GM18907 (cell line): Measurements from ENCODE around the gene EXOC1L.

Experiments
- ATAC-seq: cut with Tn5 transposase; IDR thresholded peaks from one replicate; pipeline ENCODE4 v1.9.1; 2021; ENCODE audit warnings: mild to moderate bottlenecking, moderate library complexity; ENCODE audit not compliant: unreplicated experiment

Gene EXOC1L, protein sequence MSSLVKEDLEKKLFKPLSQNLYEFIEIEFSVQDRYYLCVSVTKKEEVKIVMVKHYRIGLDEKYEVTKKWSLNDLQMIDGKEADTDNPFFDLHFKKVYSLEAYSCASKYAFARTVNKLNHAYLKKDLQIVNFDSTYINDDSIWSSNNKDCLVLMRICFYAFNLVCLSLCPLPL

DNA sequence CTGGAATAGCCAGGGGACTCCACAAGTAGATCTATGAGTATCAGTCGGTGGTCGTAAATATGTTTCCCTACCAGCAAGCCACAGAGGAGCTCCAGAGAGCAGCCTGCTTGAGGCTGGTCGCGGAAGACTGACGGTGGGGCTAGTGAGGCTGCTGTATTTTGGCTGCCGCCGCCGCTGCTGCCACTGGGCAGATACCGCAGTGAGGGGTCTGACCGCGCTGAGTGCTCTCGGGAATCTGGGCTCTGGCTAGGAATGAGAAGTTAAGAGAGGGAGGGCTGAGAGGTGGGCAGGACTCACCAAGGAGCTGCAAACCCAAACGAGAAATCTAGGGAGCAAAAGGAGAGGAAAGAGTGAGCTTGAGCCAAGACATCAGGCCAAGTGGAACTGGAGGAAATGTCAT lies at the start of gene EXOC1L:
TSS of gene EXOC1L (plus strand) at position 157 of the 400 bp plus-strand sequence. CDS start at position 394, 237 bp downstream.
- no peak for ATAC-seq

DNA sequence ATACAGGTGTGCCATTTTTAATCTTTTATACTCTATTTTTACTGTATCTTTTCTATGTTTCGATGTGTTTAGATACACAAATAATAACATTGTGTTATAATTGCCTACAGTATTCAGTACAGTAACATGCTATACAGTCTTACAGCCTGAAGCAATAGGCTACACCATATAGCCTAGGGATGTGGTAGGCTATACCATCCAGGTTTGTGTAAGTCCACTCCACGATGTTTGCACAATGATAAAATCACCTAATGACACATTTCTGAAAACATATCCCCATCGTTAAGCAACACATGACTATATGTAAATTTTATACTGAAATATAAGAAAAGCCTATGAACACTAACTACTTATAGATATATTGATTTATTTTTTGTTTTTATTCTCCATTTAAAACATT lies 48.9 kb upstream of the EXOC1L start:
- ATAC-seq = no peak

DNA sequence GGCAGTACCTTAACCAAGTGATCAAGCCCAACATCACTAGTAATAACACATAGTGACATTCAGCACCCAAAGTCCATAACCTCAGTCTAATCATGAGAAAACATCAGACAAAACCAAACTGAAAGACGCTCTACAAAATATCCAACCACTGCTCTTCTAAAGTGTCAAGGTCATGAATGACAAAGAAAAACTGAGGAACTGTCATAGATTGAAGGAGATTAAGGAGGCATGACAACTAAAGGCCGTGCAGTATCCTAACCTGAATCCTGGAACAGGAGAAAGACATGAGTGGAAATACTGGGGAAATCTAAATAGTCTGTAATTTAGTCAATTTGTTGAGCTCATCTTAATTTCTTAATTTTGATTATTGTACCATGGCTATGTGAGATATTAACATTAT lies 38.2 kb upstream of the EXOC1L start:
- no peak for ATAC-seq

DNA sequence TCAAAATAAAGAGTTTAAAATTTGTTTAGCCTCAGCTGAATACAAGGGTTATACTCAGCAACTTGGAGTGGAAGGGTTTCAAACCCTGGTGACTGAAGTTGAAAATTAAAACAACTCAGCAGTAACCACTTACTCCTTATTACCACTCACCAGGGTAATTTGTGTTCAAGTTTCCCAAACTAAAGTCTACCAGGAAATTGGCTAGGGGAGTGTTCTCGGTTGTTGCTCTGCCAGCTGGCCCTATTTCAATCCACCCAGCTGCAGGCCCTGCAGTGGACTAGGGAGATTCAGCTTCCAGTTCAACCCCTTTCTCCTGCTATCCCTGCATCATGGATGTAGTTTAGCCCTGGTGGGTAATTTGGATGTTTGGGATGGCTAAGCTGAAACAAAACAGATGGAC lies 37.8 kb upstream of the EXOC1L start:
- no peak for ATAC-seq

DNA sequence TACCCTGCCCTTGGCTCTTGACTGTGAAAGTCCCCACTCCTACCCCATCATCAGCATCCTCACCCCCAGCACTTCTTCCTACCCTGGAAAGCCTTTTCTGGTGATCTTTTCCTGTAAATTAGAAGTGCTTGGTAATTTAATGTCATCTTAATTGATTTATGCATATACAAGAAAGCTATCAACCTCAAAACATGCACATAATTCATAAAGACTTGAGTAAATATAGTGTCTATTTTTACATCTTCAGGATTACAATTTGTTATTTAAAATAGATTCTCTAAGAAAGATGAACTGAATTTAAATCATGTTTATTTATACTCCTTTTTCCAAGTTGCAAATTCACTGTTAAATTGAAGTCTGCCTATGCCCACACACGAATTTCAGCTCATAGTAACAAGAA lies 36.0 kb upstream of the EXOC1L start:
- ATAC-seq = no peak

DNA sequence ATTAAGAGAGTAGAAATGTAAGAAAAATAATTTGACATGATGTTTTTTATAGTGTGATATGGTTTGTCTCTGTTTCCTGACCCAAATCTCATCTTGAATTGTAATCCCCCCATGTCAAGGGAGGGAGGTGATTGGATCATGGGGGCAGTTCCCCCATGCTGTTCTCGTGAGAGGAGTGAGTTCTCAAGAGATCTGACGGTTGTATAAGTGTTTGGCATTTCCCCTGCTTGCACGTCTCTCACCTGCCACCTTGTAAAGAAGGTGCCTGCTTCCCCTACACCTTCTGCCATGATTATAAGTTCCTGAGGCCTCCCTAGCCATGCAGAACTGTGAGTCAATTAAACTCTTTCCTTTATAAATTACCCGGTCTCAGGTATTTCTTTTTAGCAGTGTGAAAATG lies 34.8 kb upstream of the EXOC1L start:
- no peak for ATAC-seq

DNA sequence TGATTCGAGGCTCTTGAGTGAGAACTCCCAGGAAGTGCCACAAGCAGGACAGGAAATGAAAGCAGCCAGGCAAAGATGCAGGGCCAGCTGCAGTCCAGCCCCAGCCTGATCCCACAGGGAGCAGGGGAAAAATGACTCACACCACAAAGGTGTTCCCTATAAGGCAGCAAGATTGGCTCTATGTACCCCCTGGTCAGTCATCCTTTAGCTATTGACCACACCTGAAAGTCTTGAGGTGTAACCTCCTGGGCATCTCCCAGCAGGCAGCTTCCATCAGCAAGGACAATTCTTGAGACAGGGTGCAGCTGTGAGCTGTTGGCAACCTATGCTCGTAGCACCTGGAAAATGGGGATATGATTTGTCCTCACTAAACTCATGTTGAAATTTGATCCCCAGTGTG lies 27.9 kb upstream of the EXOC1L start:
- ATAC-seq = no peak

DNA sequence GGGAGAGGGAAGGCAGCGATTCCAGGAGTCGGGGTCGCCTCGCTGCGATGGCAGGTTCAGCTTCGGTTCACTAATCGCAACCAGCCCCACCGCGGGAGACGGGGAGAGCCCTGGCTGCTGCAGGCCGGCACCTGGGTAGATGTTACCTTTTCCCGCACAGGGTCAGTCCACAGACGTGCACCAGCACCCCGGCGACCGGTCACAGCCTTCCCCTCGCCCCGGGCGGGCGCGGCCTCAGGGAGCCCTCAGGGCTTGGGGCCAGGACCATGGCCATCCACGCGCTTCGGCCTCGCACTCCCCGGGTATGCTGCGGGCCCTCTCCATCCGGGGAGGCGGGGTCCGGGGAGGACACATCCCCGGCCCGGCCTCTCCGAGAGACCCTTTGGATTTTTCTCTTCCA lies 26.1 kb upstream of the EXOC1L start:
- ATAC-seq = no peak

DNA sequence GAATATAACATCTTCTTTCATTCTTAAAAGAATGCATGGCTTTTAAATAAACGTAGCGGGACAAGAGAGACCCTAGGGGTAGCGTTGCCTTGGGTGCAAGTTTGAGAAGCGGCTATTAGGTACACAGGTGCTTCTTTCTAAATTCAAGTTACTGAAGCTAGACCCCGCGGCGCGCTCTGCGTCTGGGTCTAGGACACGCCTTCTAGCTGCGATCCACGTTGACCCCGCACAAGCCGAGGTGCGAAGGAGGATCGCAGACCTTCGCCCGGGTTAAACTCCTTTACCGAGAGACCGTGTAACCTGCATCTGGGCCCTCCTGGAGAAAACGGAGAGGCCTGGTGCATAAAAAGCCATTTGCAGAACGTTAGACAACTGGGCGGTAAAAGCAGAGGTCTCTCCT lies 25.5 kb upstream of the EXOC1L start:
- no peak for ATAC-seq

DNA sequence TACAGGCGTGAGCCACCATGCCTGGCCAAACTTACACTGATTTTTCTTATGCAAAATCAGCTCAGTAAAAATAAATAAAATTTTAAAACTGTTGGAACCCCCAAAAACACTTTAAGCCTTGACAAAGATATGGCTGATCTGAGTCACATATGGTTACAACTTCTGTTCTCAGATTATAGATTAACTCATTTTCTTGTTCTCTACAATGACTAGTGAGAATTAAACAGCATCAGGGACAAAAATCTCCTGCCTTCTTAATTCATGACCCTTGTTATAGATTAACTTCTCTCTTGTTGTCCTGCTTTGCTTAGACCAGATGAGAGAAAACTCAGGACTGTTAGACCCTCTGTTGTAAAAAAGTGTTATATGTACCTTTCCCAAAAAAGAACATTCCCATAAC lies 24.2 kb upstream of the EXOC1L start:
- peak; percentile 73 for ATAC-seq

DNA sequence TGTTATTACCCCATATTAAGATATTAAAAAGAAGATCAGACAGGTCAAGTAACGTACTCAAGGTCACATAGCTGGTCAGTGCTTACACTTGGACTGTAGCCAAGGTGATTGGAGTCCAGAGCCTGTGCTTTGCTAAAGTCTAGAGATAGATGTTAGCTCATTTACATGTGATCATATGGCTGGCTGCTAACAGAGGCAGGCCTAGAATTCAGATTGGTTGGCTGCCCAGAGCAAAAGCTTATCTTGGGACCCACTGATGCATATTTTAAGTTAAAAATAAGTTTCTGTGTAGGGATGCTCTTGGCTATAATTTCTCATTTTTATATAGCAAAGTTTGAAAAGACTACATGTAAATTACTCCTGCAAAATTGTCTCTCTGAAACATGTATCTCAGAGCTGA lies 18.1 kb upstream of the EXOC1L start:
- ATAC-seq = no peak

DNA sequence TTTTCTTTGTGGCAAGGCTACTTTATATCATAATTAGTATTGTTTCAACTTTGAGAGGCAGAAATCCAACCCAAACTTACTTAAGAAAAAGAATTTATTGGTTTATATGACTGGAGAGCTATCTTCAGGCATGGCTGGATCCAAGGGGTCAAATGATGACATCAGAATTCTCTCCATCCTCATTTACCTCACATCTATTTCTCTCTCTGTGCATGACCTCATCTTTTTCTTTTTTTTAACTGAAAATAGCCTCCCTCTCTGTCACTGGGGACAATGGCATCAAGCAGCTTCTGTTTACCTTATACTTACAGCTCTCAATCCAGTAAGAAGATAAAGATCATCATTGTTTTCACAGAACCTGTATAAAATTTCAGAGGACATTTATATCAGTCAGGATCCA lies 12.0 kb upstream of the EXOC1L start:
- no peak for ATAC-seq

DNA sequence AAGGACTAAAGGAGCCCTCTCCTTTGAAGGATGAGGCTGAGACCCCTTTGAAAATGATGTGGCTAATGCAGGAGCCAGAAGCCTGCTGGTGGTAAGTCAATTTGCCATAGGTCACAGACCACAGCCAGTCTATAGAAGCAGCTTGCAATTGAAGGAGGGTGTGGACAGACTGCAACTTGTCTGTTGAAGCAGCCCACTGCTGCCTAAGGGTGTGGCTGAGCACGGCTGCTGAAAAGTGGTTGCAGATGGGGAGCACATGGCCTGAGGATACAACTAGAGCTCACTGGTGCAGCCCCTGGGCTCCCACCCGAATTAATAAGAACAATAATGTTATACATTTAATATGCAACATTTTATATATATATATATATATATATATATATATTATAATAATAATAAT lies 11.4 kb upstream of the EXOC1L start:
- ATAC-seq = no peak

DNA sequence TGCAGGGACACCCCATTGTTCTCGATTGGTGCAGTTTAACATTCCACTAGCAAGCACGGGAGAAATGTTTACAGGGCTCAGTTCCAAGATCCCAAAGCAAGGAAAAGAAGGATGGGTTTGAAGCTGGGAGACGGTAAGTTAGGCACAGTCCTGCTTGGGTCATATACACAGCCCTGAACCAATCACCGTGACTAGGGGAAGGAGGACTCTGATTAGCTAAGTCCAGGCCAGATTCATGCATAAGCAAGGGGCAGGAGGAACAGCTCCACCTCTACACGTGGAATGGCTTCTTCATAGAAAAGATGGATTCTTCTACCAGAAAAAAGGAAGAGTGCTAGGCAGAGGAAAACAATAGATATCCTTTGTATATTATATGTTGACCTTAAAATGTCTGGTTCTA lies 11.0 kb upstream of the EXOC1L start:
- ATAC-seq = no peak

DNA sequence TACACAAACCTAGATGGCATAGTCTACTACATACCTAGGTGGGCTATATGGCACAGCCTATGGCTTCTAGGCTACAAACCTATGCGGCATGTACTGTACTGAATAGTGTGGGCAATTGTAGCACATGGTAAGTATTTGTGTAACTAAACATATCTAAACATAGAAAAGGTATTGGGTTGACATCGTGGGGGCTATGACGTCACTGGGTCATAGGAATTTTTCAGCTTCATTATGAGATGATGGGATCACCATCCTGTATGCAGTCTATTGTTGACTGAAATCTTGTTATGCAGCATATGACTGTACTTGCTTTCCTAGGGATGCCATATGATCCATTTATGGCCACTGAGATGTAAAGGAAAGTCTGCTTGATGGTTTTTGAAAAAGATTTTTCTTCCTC lies 1.9 kb upstream of the EXOC1L start:
- ATAC-seq = no peak

DNA sequence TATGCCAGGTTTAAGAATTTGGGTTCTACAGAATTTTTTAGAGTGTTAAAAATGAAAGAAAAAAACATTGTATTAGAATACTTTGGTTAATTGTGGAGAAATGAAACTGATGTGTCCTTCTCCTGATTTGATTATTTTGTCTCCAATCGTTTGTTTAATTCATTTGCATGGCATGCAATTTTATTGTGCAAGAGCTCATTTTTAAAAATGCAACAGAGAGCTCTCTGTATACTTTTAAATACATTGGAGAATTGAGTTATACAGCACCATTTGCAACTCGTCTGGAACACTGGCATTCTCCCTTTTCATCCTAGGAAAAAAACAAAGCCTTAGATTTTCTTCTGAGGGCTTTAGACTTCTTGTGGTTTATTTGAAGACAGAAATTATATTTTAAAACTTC lies 689 bp downstream of the EXOC1L start:
- no peak for ATAC-seq

DNA sequence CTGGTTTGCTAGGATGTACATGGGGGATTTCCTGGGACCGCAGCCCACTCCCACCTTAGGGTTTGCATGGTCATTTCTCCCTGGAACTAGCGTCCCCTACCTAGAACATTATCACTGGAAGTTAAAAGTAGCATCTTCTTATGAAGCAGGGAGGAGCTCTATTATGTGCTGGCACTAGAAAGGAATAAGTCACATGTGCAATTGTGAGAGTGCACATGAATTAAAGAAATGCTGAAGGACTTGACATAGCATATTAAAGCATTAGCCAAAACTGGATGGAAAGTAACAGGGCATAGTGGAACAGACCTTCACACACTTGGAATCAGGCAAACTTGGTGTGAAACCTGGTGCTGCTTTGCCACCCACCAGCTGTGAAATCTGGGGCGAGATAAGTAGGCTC lies 2.7 kb downstream of the EXOC1L start:
- no peak for ATAC-seq

DNA sequence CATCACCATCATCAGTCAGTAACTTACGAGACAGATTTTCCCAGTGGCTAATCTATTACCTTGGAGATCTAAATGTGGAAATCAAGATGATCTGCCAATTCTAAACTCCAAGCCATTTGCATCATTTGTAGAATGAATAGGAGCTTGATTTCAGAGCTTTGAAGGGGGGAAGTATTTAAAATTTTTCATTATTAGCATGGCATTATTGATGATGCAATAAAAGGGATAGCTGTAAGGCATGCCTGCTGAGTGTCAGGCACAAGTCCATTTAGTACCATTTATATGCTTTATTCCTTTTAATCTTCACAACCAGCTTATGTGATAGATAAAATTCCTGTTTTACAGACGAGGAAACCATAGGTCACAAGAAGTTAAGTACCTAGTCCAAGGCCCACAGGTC lies 5.3 kb downstream of the EXOC1L start:
- no peak for ATAC-seq

DNA sequence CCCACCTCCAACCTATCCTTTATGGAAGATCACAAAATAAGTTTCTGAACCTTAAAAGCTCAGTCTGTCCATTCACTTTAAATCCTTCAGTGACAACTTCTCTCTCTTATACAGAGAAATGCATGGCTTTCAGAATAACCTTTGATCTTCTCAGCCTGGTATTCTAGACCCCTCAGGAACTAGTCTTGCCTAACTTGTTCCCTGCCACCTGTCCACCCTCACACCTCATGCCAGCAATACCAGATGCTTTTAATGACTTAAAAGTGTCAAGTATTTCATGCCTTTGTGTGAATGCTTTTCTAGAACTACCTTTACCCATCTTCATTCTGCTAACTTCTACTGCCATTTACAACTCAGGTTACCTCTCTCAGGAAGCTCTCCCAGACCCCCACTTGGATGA lies 7.4 kb downstream of the EXOC1L start:
- ATAC-seq = no peak

DNA sequence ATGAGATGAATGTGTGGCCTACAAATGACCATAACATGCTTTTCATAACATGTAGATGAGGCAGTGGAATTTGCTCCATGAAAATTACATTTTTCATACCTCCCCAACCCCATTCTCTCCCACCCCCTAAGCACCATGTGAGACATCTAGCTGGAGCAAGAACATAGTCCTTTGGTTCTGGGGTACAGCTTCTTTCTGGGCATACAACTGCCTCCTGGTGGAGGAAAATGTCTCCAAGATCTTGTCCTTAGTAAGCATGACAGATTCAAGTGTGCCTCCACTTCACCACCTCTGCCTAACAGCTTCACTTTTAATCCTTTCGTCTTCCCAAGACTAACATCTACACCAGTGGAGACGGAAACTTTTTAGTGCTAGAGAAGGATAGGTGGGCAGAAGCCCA lies 8.0 kb downstream of the EXOC1L start:
- no peak for ATAC-seq

DNA sequence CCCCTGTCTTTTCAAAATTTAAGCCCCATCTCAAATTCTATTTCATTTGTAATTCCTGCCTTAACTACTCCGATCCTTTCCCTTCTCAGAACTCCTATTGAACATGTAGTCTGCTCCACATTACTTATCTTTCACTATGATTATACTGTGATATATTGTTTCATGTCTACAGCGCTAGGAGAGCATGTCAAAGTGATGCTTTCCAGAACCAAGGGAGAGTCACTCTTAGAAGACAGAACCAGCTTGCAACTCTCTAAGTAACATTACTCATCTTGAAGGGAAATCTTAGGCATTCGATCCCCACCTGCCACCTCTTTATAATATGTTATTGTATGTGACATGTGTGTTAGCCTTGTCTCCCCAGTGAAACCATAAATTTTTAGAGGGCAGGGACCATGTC lies 10.5 kb downstream of the EXOC1L start:
- ATAC-seq = no peak

DNA sequence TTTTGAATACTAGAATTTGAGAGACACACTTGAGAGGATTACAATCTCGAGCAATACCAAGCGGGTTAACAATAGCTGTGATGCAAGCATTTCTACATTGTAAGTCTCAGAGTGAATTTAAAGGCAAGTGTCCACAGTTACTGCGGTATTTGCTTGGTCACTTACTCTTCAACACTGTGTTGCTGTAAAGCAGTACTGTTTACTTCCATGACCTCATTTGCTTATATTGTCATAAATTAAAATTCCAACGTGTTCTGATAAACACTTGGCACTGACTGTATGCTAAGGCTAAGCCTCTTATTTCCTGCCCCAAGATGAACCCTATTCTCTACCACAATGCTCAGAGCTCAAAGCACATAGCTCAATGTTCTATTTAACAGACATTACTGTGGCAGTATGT lies 11.1 kb downstream of the EXOC1L start:
- ATAC-seq = no peak

DNA sequence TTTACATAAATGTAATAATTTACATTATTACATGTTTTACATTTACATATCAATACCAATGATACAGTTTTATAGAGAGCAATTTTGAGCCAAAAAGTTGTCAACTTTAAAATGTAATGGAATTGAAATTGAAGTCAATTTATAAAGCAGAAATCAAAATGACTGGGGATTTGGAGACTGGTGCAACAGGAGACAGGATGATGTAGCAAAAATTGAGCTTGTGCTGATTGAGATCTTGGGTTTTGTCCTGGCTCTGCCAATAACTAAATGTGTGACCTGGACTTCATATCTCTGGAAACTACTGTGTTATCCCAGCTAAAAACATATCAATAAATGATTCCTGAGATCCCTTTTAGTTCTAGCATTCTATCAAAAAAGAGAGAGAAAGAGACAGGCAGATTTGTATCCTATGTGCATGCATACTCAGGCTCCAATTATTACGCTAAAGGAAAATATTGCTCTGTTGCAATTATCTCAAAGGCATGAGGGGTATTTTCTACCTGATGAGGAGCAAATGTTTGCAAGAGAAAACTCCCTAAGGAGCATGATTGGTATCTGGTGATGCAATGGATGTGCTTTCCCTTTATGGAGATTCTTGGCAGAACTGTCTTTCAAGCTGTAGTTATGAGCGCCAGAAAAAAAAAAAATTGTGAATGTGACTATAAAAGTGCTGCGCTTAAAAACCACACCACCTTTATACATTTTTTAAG lies 14.7 kb downstream of the EXOC1L start:
- ATAC-seq = no peak
